GM12801 (cell line): ENCODE data around the gene CRYGB.
"Not testable (repeated sequence)": the region's sequence is repeated elsewhere in the genome, so short reads cannot be mapped to it uniquely, and the experiment has no call there.

Experiments
- CTCF ChIP-seq: IDR thresholded peaks from one replicate; pipeline ENCODE4 v1.5.1; 2011; ENCODE audit warnings: control low read depth; ENCODE audit not compliant: insufficient read length; ENCODE audit errors: extremely low read depth

Gene CRYGB

GRCh38 chr2:208125251-208125650 is 20.7 kb downstream of the CRYGB start:
- TF ChIP-seq CTCF, result no peak

GRCh38 chr2:208124013-208124715 is 21.8 kb downstream of the CRYGB start, which contains the start of gene CRYGD:
CRYGD (minus strand) TSS chr2:208124524; CDS start chr2:208124473, 51 bp downstream.
- TF ChIP-seq CTCF, result not testable (repeated sequence)

GRCh38 chr2:208122248-208122647 is 23.7 kb downstream of the CRYGB start:
- no peak for TF ChIP-seq CTCF

GRCh38 chr2:208118918-208119317 is 27.0 kb downstream of the CRYGB start:
- TF ChIP-seq CTCF, result no peak

GRCh38 chr2:208112969-208113368 is 33.0 kb downstream of the CRYGB start:
- TF ChIP-seq CTCF, result no peak

- no peak for TF ChIP-seq CTCF
Observed at GRCh38 chr2:208103616-208104015, 42.3 kb downstream of the CRYGB start.

GRCh38 chr2:208101716-208102631 is 44.0 kb downstream of the CRYGB start:
- no peak for TF ChIP-seq CTCF
